Activated CD4-positive, alpha-beta T cell treated with anti-CD3 and anti-CD28 coated beads, Interleukin-2, amount 50 U/mL, for 1 hour (primary cell): ENCODE measurements around the gene CADPS2.
"Not testable (repeated sequence)": the region's sequence is repeated elsewhere in the genome, so short reads cannot be mapped to it uniquely, and the experiment has no call there.

Source experiments
- DNase-seq: peaks from one replicate; pipeline ENCODE4 v3.0.0-alpha.2; 2020

Gene CADPS2

GRCh38 chr7:122658856-122659255 lies 227.4 kb downstream of the CADPS2 start:
- no peak for DNase-seq

GRCh38 chr7:122653685-122654084 lies 232.6 kb downstream of the CADPS2 start:
- no peak for DNase-seq

- DNase-seq, result no peak
These were observed 233.4 kb downstream of the CADPS2 start for GRCh38 chr7:122652876-122653275.

- DNase-seq, result no peak
These were observed 234.8 kb downstream of the CADPS2 start for GRCh38 chr7:122651451-122651850.

- no peak for DNase-seq
These were observed 243.0 kb downstream of the CADPS2 start for GRCh38 chr7:122643250-122643649.

- DNase-seq, result no peak
These were observed 247.8 kb downstream of the CADPS2 start for GRCh38 chr7:122638459-122638858.

- no peak for DNase-seq
These were observed 248.5 kb downstream of the CADPS2 start for GRCh38 chr7:122637784-122638183.

- DNase-seq, result not testable (repeated sequence)
These were observed 250.8 kb downstream of the CADPS2 start for GRCh38 chr7:122635481-122635880.

- DNase-seq, result no peak
These were observed 252.8 kb downstream of the CADPS2 start for GRCh38 chr7:122633472-122633871.

GRCh38 chr7:122632238-122632637 lies 254.0 kb downstream of the CADPS2 start:
- DNase-seq, result no peak

- no peak for DNase-seq
These were observed 256.8 kb downstream of the CADPS2 start for GRCh38 chr7:122629412-122629953.

GRCh38 chr7:122628651-122629411 lies 257.4 kb downstream of the CADPS2 start:
- DNase-seq, result no peak

GRCh38 chr7:122626785-122627184 lies 259.5 kb downstream of the CADPS2 start:
- DNase-seq, result no peak

GRCh38 chr7:122622682-122623081 lies 263.6 kb downstream of the CADPS2 start:
- DNase-seq, result no peak

GRCh38 chr7:122619664-122620063 lies 266.6 kb downstream of the CADPS2 start:
- DNase-seq, result no peak

- no peak for DNase-seq
These were observed 267.6 kb downstream of the CADPS2 start for GRCh38 chr7:122618585-122619189.

GRCh38 chr7:122616951-122617350 lies 269.3 kb downstream of the CADPS2 start:
- DNase-seq, result no peak

GRCh38 chr7:122605929-122606328 lies 280.3 kb downstream of the CADPS2 start:
- DNase-seq, result no peak

GRCh38 chr7:122604251-122604650 lies 282.0 kb downstream of the CADPS2 start:
- no peak for DNase-seq

GRCh38 chr7:122602800-122603199 lies 283.5 kb downstream of the CADPS2 start:
- DNase-seq, result no peak

- DNase-seq, result no peak
These were observed 285.6 kb downstream of the CADPS2 start for GRCh38 chr7:122600630-122601029.

GRCh38 chr7:122600042-122600441 lies 286.2 kb downstream of the CADPS2 start:
- DNase-seq, result no peak

GRCh38 chr7:122597277-122597676 lies 289.0 kb downstream of the CADPS2 start:
- no peak for DNase-seq

GRCh38 chr7:122595885-122596284 lies 290.4 kb downstream of the CADPS2 start:
- no peak for DNase-seq
